ENCODE measurements around the gene ATG5. TPM values are rescaled to one million over a fixed set of nuclear protein-coding genes. Genes with fewer than 3 reads are reported as not detected.

ATG5 gene
- total RNA-seq: 47.8 and 51.3 TPM in 2 replicates

DNA sequence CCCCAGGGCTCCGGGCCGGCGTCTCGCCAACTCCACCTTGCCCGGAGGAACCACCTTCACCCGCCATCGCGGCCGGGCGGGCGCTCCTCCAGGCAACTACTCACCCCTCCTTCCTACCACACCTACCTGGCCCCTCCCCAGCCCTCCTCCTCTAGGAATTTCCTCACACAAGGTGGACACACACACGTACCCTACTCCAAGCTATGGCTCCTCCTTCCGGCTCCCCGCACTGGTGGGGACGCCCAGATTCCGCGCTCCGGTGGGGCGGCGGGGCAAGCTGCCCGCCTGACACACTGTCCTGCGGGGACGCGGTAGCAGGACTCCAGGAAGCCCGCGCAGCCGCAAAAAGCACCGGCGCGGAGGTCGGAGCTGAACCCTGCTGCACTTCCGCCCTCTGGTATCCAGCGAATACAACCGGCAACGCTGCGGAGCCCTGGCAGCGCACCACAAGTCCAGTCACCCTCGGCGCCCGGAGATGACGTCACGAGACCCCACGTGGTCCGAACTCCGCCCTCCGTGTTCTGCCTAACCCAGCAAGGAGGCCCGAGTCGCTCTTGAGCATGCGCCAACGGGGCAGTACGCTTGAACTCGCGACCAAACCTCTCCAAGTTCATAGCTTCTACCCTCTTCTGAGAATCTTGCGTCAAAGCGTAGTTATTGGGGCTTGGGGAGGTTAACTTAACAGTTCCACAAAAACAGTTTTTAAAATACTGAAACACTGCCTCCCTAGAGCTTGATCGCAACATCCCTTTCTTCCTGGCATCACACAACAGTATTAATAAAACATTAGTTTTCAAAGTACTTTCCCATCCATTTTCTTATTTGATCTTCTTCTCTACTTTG, at the start of gene ATG5:
Gene ATG5 (minus strand): TSS at position 425 of the 843 bp plus-strand sequence. CDS start 9,552 bp downstream, outside the sequence.

DNA sequence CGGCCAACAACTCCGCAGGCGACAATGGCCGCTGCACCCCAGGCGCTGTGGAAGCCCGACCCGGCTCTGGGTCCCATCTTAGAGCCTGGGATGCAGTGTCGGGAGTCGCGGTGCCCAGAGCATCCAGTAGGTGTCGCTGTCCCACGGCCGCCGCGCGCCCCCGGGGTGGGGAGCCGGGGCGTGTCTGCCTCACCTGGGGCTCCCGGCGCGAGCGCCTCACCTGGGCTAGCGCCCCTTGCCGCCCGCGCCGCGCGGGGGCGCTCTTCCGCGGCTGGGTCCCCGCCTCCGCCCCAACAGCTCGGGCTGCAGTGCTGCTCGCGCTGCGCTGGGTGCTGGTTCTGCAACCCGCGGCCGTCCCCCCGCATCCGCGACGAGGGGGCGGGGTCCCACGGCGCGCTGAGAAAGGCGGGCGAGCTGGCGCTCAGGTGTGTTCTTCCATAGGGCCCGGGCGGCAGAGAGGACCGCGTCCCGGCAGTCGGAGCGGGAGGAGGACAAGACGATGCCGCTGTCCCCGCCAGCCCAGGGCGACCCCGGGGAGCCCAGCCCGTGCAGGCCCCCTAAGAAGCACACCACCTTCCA, 34.9 kb upstream of the ATG5 start, which contains the start of gene CRYBG1:
Gene CRYBG1 (plus strand): TSS at position 308 of the 579 bp plus-strand sequence. CDS start 192 bp downstream, at position 500.

Other genes starting within 250 kb of the ATG5 start
- 1.2 and 2.0 TPM in 2 replicates for gene PRDM1, start 239.4 kb downstream of the ATG5 start, total RNA-seq
- gene CRYBG1, start 35.0 kb upstream of the ATG5 start, total RNA-seq: 4.1 and 4.4 TPM in 2 replicates